Measurements from ENCODE around the gene SENP5. TPM values are rescaled to one million over a fixed set of nuclear protein-coding genes. Genes with fewer than 3 reads are reported as not detected.

SENP5 gene
- total and polyA plus RNA-seq, 5 donors from 2014 or later = 6.2 to 67.5 (median 7.1) TPM

DNA sequence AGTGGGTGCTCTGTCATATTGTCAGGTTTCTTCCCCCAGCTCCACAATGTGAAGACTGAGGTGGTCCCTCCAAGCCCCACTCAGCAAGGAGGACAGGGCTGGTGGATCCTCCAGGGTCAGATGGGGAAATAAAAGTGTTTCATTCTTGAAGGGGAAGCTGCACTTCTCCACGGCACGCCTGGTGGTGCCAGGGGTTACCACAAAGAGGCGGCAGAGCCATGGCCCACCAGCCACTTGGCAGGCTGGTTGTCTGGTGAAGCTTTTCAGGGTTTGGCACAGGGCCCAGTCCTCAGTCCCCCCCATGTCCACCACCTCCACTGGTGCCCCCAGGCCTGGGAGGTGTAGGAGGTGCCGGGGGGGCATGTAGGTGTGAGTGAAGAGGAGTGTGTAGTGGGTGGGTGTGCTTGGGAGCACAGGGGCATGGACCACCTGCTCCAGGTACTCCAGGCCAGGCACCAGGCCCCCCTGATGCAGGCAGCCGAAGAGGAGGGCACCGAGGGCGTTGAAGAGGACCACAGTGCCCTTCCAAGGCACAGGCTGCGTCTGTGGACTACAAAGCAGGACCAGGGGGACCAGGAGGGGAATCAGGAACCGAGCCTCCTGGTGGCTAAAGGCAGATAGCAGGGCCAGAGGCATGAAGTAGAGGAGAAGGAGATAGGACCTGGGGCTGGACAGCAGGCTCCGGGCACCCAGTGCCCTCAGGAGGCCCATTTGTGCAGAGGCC lies 79.6 kb downstream of the SENP5 start:
- Mint-ChIP-seq H3K4me3 (no peak overlapping the region), H3K27ac (no peak overlapping the region), H3K27me3 (peaks cover 8% of the 10 kb centered on the region), H3K4me1 (peaks cover 7 to 25% (median 14%) of the 10 kb centered on the region in 4 donors), H3K36me3 (peaks cover 13% of the 10 kb centered on the region), H3K9me3 (no peaks in the 10 kb centered on the region)
- no peak for DNase-seq
- H3K9me3 ChIP-seq (ENCODE audit: control insufficient read depth in 2 of 2, low read length in 2 of 2) = no peaks in the 10 kb centered on the region
- no peaks in the 10 kb centered on the region for H3K27me3 ChIP-seq (ENCODE audit: control insufficient read depth, insufficient read depth, low read length)
- H3K4me1 ChIP-seq (ENCODE audit: control insufficient read depth, insufficient read depth, low read length, poor library complexity, severe bottlenecking) = peaks cover 11% of the 10 kb centered on the region
- H3K27ac ChIP-seq (ENCODE audit: insufficient read depth, low read length, poor library complexity, severe bottlenecking) = no peak overlapping the region
- H3K4me3 ChIP-seq (ENCODE audit: low read depth, low read length) = no peak overlapping the region
- no peak for ATAC-seq (ENCODE audit: low read depth in 2 of 2)
- H3K36me3 ChIP-seq (ENCODE audit: control insufficient read depth, insufficient read depth, low read length) = no peaks in the 10 kb centered on the region

DNA sequence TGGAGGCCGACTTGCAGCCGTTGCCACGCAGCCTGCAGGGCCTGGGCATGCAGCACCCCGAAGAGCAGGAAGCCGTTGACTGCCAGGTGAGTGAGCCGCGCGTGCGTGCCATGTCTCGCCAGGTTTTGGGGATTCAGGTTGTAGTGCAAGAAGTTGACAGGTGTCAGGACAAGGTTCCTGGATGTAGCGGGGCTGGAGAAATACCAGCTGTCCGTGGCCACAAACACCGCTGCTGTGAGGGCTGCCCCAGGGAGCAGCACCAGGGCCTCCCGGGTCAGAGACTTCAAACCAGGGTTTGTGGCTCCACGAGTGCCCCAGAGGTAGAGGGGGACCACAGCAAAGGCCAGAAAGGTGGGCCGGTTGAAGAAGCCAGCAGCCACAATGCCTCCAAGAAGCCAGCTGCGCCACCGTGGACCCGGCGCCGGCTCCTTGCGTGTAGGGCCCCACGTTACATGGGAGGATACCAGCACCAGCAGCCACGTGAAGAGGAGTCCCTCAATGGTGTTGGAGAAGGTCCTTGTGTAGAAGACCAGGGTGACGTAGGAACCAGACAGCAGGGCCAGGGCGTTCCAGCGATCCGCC lies 80.2 kb downstream of the SENP5 start:
- ATAC-seq (ENCODE audit: low read depth in 2 of 2) (no peak), DNase-seq (no peak)
- Histone ChIP-seq H3K36me3 (ENCODE audit: control insufficient read depth, insufficient read depth, low read length) (no peaks in the 10 kb centered on the region), H3K27me3 (ENCODE audit: control insufficient read depth, insufficient read depth, low read length) (no peaks in the 10 kb centered on the region), H3K9me3 (ENCODE audit: control insufficient read depth in 2 of 2, low read length in 2 of 2) (no peaks in the 10 kb centered on the region), H3K27ac (ENCODE audit: insufficient read depth, low read length, poor library complexity, severe bottlenecking) (no peak overlapping the region), H3K4me1 (ENCODE audit: control insufficient read depth, insufficient read depth, low read length, poor library complexity, severe bottlenecking) (peaks cover 10% of the 10 kb centered on the region), H3K4me3 (ENCODE audit: low read depth, low read length) (no peak overlapping the region)
- Mint-ChIP-seq H3K9me3 (no peaks in the 10 kb centered on the region), H3K27ac (no peak overlapping the region), H3K4me3 (no peak overlapping the region), H3K36me3 (peaks cover 12% of the 10 kb centered on the region), H3K27me3 (peaks cover 6% of the 10 kb centered on the region), H3K4me1 (peaks cover 5 to 23% (median 13%) of the 10 kb centered on the region in 4 donors)

DNA sequence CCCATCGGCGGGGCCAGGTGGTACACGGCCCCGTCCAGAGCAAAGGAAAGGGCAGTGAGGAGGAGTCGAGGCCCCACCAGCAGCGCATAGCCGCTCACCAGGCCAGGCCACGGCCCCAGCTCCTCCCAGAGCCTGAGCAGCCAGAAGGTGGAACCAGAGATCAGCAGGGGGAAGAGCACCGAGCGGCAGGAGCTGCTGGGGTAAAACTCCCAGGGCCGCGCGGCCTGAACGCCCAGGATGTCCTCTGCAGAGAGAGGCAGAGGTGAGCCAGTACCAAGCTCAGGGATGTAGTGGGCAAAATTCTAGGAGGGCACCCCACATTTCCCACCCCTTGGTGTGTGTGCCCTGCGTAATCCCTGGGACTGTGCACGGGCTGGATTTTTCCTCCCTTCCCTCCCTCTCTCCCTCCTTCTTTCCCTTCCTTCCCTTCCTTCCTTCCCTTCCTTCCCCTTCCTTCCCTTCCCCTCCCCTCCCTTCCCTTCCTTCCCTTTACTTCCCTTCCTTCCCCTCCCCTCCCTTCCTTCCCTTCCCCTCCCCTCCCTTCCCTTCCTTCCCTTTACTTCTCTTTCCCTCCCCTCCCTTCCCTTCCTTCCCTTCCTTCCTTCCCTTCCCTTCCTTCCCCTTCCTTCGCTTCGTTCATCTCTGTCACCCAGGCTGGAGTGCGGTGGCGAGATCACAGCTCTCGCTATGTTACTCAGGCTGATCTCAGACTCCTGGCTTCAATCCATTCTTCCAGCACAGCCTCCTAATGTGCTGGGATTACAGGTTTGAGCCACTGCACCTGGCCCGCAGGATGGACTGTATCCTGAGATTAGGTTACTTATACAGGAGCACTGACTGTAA lies 80.9 kb downstream of the SENP5 start:
- no peak overlapping the region for H3K27ac ChIP-seq (ENCODE audit: insufficient read depth, low read length, poor library complexity, severe bottlenecking)
- no peaks in the 10 kb centered on the region for H3K9me3 ChIP-seq (ENCODE audit: control insufficient read depth in 2 of 2, low read length in 2 of 2)
- peaks cover 0 to 15% (median 6%) of the 10 kb centered on the region in 4 donors for H3K4me1 Mint-ChIP-seq
- peaks cover 3% of the 10 kb centered on the region for H3K4me1 ChIP-seq (ENCODE audit: control insufficient read depth, insufficient read depth, low read length, poor library complexity, severe bottlenecking)
- H3K9me3 Mint-ChIP-seq = no peaks in the 10 kb centered on the region
- peaks cover 12% of the 10 kb centered on the region for H3K36me3 Mint-ChIP-seq
- H3K27ac Mint-ChIP-seq = no peak overlapping the region
- H3K4me3 ChIP-seq (ENCODE audit: low read depth, low read length) = no peak overlapping the region
- H3K27me3 ChIP-seq (ENCODE audit: control insufficient read depth, insufficient read depth, low read length) = no peaks in the 10 kb centered on the region
- no peaks in the 10 kb centered on the region for H3K36me3 ChIP-seq (ENCODE audit: control insufficient read depth, insufficient read depth, low read length)
- peaks cover 6% of the 10 kb centered on the region for H3K27me3 Mint-ChIP-seq
- DNase-seq (no peak), ATAC-seq (ENCODE audit: low read depth in 2 of 2) (no peak)
- H3K4me3 Mint-ChIP-seq = no peak overlapping the region

DNA sequence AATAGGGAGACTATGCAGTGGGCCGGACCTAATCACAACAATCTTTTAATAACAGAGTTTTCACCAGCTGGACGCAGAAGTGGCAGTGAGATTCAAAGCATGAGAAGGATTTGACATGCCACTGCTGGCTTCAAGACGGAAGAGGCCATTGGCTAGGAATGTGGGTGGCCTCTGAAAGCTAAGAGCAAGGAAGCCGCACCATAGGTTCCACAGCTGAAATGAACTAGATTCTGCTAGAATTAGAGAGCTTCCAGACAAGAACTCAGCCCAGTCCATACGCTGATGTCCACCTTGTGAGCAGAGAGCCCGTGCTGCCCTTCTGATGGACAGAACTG lies 81.5 kb downstream of the SENP5 start:
- Mint-ChIP-seq H3K27ac (no peak overlapping the region), H3K9me3 (no peaks in the 10 kb centered on the region), H3K27me3 (peaks cover 8% of the 10 kb centered on the region), H3K4me1 (peaks cover 0 to 10% (median 2%) of the 10 kb centered on the region in 4 donors), H3K36me3 (peaks cover 12% of the 10 kb centered on the region), H3K4me3 (no peak overlapping the region)
- Histone ChIP-seq H3K27me3 (ENCODE audit: control insufficient read depth, insufficient read depth, low read length) (no peaks in the 10 kb centered on the region), H3K36me3 (ENCODE audit: control insufficient read depth, insufficient read depth, low read length) (no peaks in the 10 kb centered on the region), H3K27ac (ENCODE audit: insufficient read depth, low read length, poor library complexity, severe bottlenecking) (no peak overlapping the region), H3K9me3 (ENCODE audit: control insufficient read depth in 2 of 2, low read length in 2 of 2) (no peaks in the 10 kb centered on the region), H3K4me1 (ENCODE audit: control insufficient read depth, insufficient read depth, low read length, poor library complexity, severe bottlenecking) (no peaks in the 10 kb centered on the region), H3K4me3 (ENCODE audit: low read depth, low read length) (no peak overlapping the region)
- DNase-seq = no peak
- no peak for ATAC-seq (ENCODE audit: low read depth in 2 of 2)

DNA sequence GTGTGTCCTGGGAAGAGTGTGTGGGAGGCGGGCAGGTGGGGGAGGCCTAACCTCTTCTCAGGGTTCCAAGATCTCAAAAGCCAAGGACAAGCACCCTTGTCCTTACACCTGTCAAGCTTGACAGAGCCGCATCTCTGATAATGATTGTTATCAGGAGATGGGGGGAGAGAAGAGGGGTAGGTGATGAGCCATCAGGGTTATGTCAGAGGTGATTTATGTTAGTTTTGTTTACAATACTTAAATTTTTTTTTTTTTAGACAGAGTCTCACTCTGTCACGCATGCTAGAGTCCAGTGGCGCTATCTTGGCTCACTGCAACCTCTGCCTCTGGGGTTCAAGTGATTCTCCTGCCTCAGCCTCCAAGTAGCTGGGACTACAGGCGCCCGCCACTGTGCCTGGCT lies 82.0 kb downstream of the SENP5 start:
- Histone ChIP-seq H3K27ac (ENCODE audit: insufficient read depth, low read length, poor library complexity, severe bottlenecking) (no peak overlapping the region), H3K4me3 (ENCODE audit: low read depth, low read length) (no peak overlapping the region), H3K36me3 (ENCODE audit: control insufficient read depth, insufficient read depth, low read length) (no peaks in the 10 kb centered on the region), H3K27me3 (ENCODE audit: control insufficient read depth, insufficient read depth, low read length) (no peaks in the 10 kb centered on the region), H3K9me3 (ENCODE audit: control insufficient read depth in 2 of 2, low read length in 2 of 2) (no peaks in the 10 kb centered on the region), H3K4me1 (ENCODE audit: control insufficient read depth, insufficient read depth, low read length, poor library complexity, severe bottlenecking) (no peaks in the 10 kb centered on the region)
- no peak overlapping the region for H3K27ac Mint-ChIP-seq
- H3K4me3 Mint-ChIP-seq = no peak overlapping the region
- DNase-seq (no peak), ATAC-seq (ENCODE audit: low read depth in 2 of 2) (no peak)
- H3K36me3 Mint-ChIP-seq = peaks cover 8% of the 10 kb centered on the region
- peaks cover 12% of the 10 kb centered on the region for H3K27me3 Mint-ChIP-seq
- peaks cover 0 to 5% (median 2%) of the 10 kb centered on the region in 4 donors for H3K4me1 Mint-ChIP-seq
- no peaks in the 10 kb centered on the region for H3K9me3 Mint-ChIP-seq

DNA sequence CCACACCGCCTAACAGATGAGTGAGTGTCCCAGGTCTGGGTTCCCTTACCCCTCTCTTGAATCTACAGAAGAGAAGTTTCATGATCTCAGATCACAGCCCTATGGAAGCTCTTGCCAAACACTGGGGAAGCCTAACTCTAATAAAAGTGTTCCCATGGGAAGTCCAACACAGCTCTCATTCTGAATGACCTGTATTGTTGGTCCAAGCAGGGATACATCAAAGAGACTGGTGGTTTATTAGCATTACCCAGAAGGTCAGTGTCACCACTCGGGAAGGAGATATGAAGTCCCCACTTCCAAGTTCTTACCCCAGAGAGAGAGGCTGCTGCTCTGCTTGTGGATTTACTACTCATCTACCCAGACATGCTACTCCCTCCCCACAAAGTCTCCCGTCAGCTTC lies 83.7 kb downstream of the SENP5 start:
- Mint-ChIP-seq H3K27ac (no peak overlapping the region), H3K27me3 (peaks cover 12% of the 10 kb centered on the region), H3K4me1 (peaks cover 0 to 2% (median 0%) of the 10 kb centered on the region in 4 donors), H3K4me3 (no peak overlapping the region), H3K36me3 (peaks cover 4% of the 10 kb centered on the region), H3K9me3 (peaks cover 0 to under 1% (median 0%) of the 10 kb centered on the region in 7 donors)
- H3K27me3 ChIP-seq (ENCODE audit: control insufficient read depth, insufficient read depth, low read length) = no peaks in the 10 kb centered on the region
- DNase-seq (no peak), ATAC-seq (ENCODE audit: low read depth in 2 of 2) (no peak)
- H3K4me3 ChIP-seq (ENCODE audit: low read depth, low read length) = no peak overlapping the region
- H3K4me1 ChIP-seq (ENCODE audit: control insufficient read depth, insufficient read depth, low read length, poor library complexity, severe bottlenecking) = no peaks in the 10 kb centered on the region
- H3K9me3 ChIP-seq (ENCODE audit: control insufficient read depth in 2 of 2, low read length in 2 of 2) = no peaks in the 10 kb centered on the region
- H3K27ac ChIP-seq (ENCODE audit: insufficient read depth, low read length, poor library complexity, severe bottlenecking) = no peak overlapping the region
- H3K36me3 ChIP-seq (ENCODE audit: control insufficient read depth, insufficient read depth, low read length) = no peaks in the 10 kb centered on the region

DNA sequence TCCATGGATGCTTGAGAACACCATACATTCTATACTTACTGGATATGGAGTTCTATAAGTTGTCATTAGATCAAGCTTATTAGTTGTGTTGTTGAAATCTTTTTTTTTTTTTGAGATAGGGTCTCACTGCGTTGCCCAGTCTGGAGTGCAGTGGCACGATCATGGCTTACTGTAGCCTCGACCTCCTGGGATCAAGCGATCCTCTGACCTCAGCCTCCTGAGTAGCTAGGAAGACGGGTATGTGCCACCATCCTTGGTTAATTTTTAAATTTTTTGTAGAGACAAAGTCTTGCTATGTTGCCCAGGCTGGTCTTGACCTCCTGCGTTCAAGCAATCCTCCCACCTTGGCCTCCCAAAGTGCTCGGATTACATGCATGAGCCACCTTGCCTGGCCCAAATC lies 87.1 kb downstream of the SENP5 start:
- DNase-seq = no peak
- no peak for ATAC-seq (ENCODE audit: low read depth in 2 of 2)
- H3K27me3 ChIP-seq (ENCODE audit: control insufficient read depth, insufficient read depth, low read length) = no peaks in the 10 kb centered on the region
- H3K4me3 ChIP-seq (ENCODE audit: low read depth, low read length) = no peak overlapping the region
- no peaks in the 10 kb centered on the region for H3K9me3 ChIP-seq (ENCODE audit: control insufficient read depth in 2 of 2, low read length in 2 of 2)
- H3K4me3 Mint-ChIP-seq = no peak overlapping the region
- no peaks in the 10 kb centered on the region for H3K4me1 Mint-ChIP-seq
- H3K36me3 ChIP-seq (ENCODE audit: control insufficient read depth, insufficient read depth, low read length) = no peaks in the 10 kb centered on the region
- no peak overlapping the region for H3K27ac ChIP-seq (ENCODE audit: insufficient read depth, low read length, poor library complexity, severe bottlenecking)
- H3K36me3 Mint-ChIP-seq = no peaks in the 10 kb centered on the region
- H3K4me1 ChIP-seq (ENCODE audit: control insufficient read depth, insufficient read depth, low read length, poor library complexity, severe bottlenecking) = no peaks in the 10 kb centered on the region
- H3K9me3 Mint-ChIP-seq = peaks cover 0 to 2% (median 0%) of the 10 kb centered on the region in 7 donors
- H3K27ac Mint-ChIP-seq = no peak overlapping the region
- H3K27me3 Mint-ChIP-seq = peaks cover 25% of the 10 kb centered on the region
